Ishikawa (cell line): ENCODE results near the gene PDE1C.

Source experiments
- CREB1 ChIP-seq: IDR thresholded peaks from 2 replicates; pipeline ENCODE4 v1.6.1; 2012; ENCODE audit warnings: low read depth
- EGR1 ChIP-seq: IDR thresholded peaks from 2 replicates; pipeline ENCODE4 v1.6.1; 2012
- EP300 ChIP-seq: IDR thresholded peaks from 2 replicates; pipeline ENCODE4 v1.6.1; 2012; ENCODE audit warnings: borderline replicate concordance
- FOXM1 ChIP-seq: IDR thresholded peaks from 2 replicates; pipeline ENCODE4 v1.6.1; 2012; ENCODE audit warnings: low read depth, borderline replicate concordance
- MAX ChIP-seq: IDR thresholded peaks from 2 replicates; pipeline ENCODE4 v1.6.1; 2012
- NFIC ChIP-seq: IDR thresholded peaks from 2 replicates; pipeline ENCODE4 v1.6.1; 2012
- RAD21 ChIP-seq: IDR thresholded peaks from 2 replicates; pipeline ENCODE4 v1.6.1; 2012; ENCODE audit warnings: low read depth
- REST ChIP-seq: IDR thresholded peaks from 2 replicates; pipeline ENCODE4 v1.6.1; 2012; ENCODE audit warnings: low read depth, mild to moderate bottlenecking
- TAF1 ChIP-seq: IDR thresholded peaks from 2 replicates; pipeline ENCODE4 v1.6.1; 2012; ENCODE audit warnings: low read depth, mild to moderate bottlenecking
- TCF12 ChIP-seq: IDR thresholded peaks from 2 replicates; pipeline ENCODE4 v1.6.1; 2012; ENCODE audit warnings: low read depth
- TEAD4 ChIP-seq: IDR thresholded peaks from 2 replicates; pipeline ENCODE4 v1.6.1; 2012
- YY1 ChIP-seq: IDR thresholded peaks from 2 replicates; pipeline ENCODE4 v1.6.1; 2012; ENCODE audit warnings: low read depth
- TF ChIP-seq, protein P1 (sequence below): IDR thresholded peaks from 2 replicates; pipeline ENCODE4 v1.6.1; 2012

DNA sequence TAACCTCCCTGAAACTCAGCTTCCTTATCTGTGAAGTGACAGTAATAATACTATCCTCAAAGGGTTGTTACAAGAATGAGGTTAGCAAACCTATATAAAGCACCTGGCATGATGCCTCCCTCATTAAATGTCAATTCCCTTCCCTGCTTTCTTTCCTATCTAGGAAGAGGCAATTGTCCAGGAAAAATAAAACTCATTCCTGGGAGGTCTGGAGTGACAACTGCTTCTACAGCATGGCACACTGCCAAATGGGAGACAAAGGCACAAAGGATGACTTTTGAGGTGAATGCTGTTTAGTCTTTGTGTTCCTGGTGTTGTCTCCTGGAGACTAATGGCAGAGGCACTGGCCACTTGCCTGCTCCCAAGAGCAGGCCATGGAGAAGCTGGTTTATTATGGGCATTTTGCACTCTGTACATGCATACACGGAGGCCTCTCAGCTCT lies 32.2 kb upstream of the PDE1C start:
- TF ChIP-seq YY1 (no peak), MAX (no peak), TAF1 (no peak), RAD21 (no peak), TCF12 (no peak), TEAD4 (no peak), EP300 (no peak), CREB1 (no peak), FOXM1 (no peak), NFIC (no peak), EGR1 (no peak), REST (no peak)
- TF ChIP-seq, protein P1, sequence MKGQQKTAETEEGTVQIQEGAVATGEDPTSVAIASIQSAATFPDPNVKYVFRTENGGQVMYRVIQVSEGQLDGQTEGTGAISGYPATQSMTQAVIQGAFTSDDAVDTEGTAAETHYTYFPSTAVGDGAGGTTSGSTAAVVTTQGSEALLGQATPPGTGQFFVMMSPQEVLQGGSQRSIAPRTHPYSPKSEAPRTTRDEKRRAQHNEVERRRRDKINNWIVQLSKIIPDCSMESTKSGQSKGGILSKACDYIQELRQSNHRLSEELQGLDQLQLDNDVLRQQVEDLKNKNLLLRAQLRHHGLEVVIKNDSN = no peak
